AG20443 (cell line): ENCODE results near the gene COA7.
A peak's percentile ranks its signal among the peaks of the same experiment; 100 is the strongest.
"Not testable (repeated sequence)": the region's sequence is repeated elsewhere in the genome, so short reads cannot be mapped to it uniquely, and the experiment has no call there.

ENCODE experiments used
- DNase-seq: peaks from one replicate; pipeline ENCODE4 v3.0.0; 2012; ENCODE audit warnings: low spot score, mixed read lengths

COA7 gene

DNA sequence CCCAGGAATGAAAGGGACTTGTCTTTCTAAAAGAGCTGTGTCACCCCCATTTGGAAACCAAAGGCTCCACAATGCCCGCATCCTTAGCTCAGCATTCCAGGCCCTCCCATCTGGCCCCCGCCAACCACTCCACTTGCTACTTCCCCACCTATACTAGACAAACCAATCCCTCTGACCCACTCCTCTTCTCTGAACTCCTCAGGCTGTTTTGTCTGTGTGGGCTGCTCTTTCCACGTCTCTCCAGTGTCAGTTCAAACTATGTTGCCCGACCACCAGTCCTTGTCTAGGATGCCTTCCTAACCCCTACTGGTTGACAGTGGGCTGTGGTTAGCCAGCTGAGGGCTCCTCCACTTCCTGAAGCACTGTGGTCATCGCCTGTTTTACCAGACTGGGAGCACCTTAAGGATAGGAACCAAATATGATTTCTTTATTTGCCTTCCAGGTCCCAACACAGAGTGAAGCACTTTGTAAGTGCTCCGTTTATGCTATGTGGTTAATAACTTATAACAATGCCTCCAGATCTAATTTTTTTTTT lies 8.1 kb upstream of the COA7 start:
- DNase-seq, result no peak

DNA sequence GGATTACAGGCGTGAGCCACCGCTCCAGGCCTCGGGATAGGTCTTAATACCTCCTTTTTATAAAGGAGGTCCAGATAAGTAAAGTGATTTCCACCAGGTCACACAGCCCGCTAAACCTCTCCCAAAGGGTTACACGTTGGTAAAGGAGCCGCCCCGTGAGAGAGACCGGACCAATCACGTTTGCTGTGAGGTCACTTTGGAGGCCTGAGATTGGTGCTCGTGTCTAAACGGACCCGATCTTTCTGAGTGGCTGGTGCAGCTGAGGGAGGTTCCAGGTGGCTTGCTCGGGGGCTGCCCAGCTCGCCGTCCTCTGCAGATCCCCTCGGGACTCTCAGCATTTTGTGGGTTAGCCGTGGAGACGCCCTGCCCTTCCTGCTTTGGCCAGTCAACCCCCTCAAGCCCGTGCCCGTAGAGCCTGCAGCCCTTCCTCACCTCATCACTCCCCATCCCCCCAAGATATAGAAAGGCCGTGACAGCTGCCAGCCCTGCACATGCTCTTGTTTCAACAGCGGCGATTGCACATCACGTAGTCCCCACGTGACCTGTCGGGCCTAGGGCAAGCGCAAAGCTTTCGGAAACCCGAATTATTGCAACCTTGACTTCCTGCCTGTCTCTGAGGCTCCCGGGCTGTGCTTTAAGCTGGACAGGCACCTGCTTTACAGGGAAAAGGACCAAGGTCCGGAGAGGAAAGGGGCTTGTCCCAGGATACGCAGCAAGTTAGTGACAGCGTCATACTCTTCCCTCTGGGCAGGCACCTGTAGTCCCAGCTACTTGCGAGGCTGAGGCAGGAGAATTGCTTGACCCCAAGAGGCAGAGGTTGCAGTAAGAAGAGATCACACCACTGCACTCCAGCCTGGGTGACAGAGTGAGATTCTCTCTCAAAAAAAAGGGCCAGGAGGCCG lies 5.0 kb upstream of the COA7 start:
- peak; percentile 89 for DNase-seq

DNA sequence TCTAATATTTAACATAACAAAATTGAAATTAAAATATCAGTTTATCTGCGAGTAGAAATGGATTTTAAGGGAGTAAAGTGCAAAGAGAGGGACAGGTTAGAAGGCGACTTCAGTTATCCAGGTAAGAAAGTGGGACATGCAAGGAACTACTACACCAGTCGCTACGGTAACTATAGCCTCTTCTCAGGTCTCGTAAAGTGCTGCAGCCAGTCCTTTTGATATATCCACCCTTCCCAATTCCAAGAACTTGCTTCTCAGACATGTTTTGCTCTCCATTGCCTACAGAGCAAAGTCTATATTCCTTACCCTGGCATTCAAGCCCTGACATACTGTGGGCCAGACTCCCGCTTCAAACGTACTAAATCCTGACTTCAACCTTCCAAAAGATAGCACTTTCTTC lies 2.5 kb downstream of the COA7 start:
- no peak for DNase-seq

- no peak for DNase-seq
Observed at GRCh38 chr1:52693843-52694242, 4.3 kb downstream of the COA7 start.

- DNase-seq, result not testable (repeated sequence)
Observed at GRCh38 chr1:52693351-52693750, 4.8 kb downstream of the COA7 start.

DNA sequence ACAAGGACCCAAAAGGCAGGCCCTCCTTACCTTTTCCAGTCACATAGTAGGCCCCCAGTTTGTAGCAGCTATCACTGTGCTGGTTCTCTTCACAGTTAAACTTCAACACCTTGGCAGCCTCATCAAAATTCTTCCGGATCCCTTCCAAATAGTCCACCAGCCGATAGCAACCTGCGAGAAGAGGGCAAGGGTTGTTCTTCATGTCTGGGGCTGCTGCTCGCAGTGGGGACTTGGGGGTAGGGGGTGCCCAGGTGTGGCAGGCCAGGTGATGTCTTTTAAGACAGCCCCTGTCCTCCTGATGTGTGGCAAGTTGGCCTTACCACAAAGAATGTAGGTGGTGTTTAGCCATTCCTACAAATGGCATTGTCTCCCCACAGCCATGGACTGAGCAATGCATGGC lies 5.5 kb downstream of the COA7 start:
- no peak for DNase-seq

- DNase-seq, result no peak
Observed at GRCh38 chr1:52691821-52692220, 6.3 kb downstream of the COA7 start.

DNA sequence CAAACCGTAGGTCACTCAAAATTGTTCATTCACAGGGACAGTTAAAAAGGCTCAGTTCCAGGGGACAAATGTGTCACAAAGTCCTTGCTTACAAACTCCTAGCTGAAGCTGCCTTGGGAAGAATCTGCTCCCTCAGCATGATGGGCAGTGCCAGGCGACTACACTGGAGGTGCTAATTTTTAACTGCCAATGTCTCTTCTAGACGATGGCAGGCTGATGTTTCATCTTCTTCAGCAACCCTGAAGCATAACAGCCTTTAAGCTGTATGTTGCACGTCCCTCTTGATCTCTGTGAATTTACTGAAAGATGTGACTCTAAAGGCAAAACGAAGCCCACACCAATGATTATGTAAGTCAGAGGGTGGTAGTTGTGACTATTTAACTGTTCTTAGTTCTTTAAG lies 11.3 kb downstream of the COA7 start:
- no peak for DNase-seq

DNA sequence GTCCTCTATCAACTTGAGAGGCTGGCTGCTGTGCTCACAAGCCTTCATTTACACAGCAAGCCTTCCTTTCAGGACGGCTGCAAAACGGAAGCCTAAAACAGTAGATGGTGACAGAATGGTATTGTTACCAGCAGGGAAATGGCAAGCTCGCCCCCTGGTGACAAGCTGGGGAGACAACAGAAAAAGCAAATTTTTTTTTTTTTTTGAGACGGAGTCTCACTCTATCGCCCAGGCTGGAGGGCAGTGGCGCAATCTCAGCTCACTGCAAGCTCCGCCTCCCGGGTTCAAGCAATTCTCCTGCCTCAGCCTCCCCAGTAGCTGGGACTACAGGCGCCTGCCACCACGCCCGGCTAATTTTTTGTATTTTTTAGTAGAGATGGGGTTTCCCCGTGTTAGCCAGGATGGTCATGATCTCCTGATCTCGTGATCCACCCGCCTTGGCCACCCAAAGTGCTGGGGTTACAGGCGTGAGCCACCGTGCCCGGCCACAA lies 11.8 kb downstream of the COA7 start:
- DNase-seq, result peak; percentile 80

- no peak for DNase-seq
Observed at GRCh38 chr1:52684545-52684944, 13.6 kb downstream of the COA7 start.

DNA sequence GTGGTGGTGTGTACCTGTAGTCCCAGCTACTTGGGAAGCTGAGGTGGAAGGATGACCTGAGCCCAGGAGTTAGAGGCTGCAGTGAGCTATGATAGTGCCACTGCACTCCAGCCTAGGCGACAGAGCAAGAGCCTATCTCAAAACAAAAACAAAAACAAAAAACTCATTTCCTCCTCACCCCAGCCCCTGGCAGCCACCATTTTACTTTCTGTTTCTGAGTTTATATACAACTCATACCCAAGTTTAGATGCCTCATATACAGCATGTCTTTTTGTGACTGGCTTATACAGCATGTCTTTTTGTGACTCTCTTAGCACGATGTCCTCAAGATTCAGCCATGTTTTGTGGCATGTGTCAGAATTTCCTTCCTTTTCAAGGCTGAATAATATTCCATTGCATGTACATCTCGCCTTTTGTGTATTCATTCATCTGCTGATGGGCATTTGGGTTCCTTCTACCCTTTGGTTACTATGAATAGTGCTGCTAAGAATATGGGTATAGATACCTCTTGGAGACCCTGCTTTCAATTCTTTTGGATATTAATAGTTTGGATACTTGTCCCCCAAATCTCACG lies 14.7 kb downstream of the COA7 start:
- DNase-seq, result no peak

DNA sequence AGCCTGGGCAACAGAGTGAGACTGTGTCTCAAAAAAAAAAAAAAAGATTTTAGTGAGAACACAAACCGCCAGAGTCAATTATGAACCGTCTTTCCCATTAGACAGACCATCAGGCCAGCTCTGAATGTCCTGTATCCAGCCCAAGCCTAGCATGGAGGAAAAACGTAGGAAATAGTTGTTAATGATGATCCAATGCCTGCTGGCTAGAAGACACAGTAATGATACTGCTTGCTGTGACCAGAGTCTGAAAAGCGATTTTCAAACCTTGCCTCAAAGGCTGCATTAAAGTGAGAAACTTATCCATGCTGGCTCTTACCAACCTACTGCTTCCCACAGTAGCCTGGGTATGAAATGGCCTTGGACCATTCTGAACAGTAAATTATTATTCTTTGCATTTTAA lies 17.0 kb downstream of the COA7 start:
- DNase-seq, result no peak

DNA sequence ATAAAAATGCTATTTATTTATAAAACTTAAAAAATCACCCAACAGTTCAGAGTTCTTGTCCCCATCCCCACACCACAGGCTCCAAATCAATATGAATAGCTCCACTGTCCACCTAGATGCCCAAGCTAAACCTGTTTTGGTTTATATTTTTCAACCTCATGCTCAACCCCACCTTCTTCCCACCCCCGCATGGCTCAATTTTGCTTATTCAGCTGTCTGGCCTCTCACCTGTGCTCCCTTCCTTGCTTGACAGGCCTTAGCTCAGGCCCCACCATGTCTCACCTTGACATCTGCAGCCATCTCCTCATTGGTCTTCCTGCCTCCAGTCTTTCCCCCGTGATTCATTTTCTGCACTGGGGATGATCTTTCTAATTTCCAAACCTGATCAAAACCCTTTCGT lies 17.8 kb downstream of the COA7 start:
- DNase-seq, result no peak

GRCh38 chr1:52679498-52679897 lies 18.6 kb downstream of the COA7 start:
- no peak for DNase-seq

- no peak for DNase-seq
Observed at GRCh38 chr1:52679048-52679447, 19.1 kb downstream of the COA7 start.

DNA sequence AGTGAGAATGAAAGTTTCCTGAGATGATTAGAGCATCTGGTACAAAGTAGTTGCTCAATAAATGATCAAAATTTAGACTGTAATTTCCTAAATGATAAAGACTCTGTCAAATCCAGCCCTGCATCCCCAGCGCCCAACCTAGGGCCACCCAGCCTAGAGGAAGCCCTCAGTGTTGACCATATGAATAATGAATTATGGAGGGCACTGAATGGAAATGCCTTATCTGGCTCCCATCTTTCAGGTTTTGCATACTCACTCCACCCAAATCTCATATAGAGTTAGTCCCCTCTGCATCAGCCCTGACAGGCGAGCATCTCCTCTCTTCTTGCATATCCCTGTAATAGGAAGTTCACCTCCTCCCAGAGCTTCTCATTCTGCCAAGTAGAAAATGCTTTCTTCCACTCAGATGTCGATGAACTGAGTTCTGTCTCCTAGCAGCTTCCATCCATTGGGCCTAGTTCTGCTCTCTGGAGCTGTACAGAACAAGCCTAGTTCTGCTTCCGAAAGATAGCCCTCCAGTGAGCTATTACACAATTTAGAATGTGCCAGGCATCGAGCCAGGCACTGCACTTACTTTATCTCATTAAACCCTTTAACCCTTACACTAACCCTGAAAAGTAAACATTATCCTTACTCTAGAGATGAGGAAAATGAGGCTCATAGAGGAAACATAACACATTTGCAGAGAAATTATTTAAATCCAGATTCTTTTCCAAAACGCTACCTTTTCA lies 20.9 kb downstream of the COA7 start:
- DNase-seq, result no peak

DNA sequence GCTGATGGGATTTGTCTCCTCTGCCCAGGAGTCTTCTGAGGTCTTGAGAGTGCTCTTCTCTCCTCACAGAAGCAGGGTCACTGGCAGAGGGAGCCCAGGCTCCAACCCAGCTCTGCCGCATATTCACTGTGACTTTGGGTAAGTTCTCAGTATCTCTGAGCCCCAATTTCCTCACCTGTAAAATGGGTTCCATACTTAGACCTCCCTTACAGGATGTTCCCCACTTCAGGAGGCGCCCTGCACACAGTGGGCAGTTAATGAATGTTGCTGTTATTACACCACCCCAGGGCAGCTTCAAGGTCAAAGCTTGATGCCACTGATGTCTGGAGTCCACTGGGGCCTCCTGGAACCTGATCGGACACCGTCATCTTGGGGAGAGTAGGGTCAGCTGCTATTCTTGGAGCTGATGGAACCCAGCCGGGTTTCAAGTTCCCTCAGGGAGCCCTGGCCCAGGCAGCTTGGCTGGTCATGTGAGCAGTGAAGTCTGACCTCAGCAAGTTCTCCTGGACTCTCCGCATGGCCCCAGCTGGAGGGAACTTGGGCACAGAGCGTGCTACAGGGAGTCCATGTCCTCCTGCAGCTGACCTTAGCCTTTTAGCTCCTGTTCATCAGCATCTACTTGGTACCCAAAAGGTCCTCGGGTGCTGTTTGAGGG lies 21.8 kb downstream of the COA7 start:
- no peak for DNase-seq

GRCh38 chr1:52674497-52675384 lies 23.4 kb downstream of the COA7 start:
- DNase-seq, result no peak

DNA sequence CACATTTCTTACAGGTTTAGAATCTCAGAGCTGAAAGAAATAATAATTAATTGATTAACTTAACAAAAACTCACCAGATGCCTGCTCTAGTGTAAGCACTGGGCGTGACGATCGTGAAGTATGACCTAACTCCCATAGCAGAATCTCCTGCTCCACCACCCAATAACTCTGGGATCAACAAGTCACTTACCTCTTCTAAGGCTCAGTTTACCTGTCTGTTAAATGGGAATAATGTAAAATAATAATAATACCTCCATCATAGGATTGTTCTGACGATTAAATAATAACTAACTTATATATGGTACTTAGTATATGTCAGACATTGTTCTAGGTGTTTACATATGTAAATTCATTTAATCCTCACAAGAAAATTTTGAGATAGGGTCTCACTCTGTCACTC lies 24.6 kb downstream of the COA7 start:
- no peak for DNase-seq

DNA sequence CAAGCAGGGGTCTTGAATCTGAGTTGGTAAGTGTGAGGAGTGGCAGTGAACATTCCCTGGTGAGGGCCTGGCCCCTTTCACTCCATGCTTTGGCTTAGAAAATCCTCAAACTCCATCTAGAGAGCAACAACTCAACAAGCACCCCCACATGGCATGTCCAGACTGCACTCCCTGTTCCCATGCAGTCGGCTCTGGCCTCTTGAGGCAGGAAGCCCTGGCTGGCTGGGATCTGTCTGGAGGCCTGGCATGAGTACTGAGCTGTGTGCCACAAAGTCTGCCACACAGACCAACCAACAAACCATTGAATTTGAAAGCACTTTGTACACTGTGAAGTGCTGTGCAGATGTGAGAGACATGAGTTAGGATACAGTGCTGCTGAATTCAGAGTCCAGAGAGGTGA lies 25.2 kb downstream of the COA7 start:
- DNase-seq, result no peak

GRCh38 chr1:52670604-52671003 lies 27.5 kb downstream of the COA7 start:
- DNase-seq, result no peak
